NCI-H2196 treated with DMSO at 0.1 percent for 48 hours (cell line): ENCODE data around the gene SULT2B1.
"Not testable (repeated sequence)": the region's sequence is repeated elsewhere in the genome, so short reads cannot be mapped to it uniquely, and the experiment has no call there.

Experiments
- DNase-seq: peaks from one replicate; lab custom pipeline; 2025; ENCODE audit not compliant: unreplicated experiment; lab: John Stamatoyannopoulos, UW

The SULT2B1 gene

DNA sequence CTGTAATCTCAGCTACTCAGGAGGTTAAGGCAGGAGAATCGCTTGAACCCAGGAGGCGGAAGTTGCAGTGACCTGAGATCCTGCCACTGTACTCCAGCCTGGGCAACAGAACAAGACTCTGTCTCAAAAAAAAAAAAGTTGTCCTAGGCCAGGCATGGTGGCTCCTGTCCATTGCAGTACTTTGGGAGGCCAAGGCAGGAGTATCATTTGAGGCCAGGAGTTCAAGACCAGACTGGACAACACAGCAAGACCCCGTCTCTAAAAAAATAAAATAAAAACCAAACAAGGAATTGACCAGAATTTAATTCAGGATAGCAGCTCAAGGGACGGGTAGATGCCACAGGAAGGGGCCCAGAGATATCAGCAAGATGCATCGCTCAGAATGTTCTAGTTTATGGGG is 4.9 kb downstream of the SULT2B1 start:
- no peak for DNase-seq

DNA sequence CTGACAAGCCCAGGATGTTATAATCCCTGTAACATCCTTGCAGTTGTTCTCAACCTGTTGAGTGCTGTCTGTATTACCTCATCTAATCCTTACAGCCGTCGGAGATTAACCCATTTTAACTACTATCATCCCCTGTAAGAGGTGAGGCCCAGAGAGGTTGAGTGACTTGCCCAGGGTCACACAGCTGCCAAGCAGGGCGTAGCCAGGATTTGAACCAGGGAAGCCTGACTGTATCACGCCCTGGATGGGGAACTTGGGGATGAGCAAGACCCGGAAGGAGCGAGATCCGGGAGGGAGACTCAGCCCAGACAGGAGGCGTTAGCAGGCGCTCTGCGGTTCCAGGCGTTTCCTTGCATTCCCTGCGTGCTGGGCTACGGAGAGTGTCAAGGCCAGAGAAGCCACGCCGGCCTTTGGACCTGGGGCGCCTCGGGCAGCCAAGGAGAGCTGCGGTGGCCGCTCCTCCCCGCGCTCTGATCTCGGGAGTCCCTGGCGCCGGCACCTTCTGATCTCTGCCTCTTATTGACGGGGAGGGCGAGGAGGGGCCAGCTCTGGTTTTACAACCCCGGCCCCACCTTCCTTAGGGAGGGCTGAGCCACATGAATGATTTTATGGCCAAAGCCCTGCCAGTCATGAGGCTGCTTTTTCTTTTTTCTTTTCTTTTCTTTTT is 6.2 kb downstream of the SULT2B1 start:
- DNase-seq, result no peak

DNA sequence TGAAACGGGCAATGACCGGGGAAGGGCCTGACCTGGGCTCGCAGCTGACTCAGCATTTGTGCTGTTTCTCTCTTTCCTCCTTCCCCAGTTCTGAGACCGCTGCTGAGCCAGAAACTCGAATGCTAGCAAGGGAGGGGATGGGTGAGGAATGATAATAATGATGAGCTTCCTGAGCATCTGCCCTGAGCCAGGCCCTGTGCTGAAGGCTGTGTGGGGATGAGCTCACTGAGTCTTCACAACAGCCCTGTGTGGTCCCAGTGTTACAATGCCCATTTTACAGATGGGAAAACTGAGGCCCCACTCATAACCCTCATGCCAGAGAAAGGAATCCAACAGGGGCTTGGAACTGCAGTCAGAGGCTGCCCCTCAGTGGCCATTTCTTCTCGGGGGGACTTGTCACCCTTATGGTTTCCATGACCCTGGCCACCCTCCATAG is 8.1 kb downstream of the SULT2B1 start:
- no peak for DNase-seq

DNA sequence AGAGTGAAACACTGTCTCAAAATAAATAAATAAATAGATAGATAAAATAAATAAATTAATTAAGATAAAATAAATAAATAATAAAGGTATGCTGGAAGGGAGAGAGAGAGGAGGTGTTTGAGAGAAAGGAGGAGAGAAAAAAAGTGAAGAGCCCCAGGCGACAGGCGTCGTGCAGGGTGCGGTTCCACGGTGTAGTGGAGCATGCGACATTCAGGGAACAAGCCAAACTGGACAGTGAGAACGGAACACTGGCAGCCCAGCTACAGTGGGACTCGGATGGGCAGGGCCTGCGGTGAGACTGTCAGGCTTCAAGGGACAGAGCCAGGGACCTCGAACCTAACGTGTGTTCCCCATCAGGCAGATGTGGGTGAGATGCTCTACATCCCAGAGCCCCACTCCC is 9.4 kb downstream of the SULT2B1 start:
- DNase-seq, result no peak

DNA sequence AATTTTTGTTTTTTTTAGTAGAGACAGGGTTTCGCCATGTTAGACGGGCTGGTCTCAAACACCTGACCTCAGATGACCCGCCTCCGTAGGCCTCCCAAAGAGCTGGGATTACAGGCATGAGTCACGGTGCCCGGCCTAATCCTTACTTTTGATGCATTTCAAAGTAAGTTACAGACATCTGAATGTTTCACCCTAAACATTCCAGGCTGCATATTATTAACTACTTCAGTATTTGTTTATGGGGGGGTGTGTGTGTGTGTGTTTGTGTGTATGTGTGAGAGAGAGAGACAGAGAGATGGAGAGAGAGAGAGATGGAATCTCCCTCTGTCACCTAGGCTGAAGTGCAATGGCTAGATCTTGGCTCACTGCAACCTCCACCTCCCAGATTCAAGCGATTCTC is 13.1 kb downstream of the SULT2B1 start:
- DNase-seq, result no peak

DNA sequence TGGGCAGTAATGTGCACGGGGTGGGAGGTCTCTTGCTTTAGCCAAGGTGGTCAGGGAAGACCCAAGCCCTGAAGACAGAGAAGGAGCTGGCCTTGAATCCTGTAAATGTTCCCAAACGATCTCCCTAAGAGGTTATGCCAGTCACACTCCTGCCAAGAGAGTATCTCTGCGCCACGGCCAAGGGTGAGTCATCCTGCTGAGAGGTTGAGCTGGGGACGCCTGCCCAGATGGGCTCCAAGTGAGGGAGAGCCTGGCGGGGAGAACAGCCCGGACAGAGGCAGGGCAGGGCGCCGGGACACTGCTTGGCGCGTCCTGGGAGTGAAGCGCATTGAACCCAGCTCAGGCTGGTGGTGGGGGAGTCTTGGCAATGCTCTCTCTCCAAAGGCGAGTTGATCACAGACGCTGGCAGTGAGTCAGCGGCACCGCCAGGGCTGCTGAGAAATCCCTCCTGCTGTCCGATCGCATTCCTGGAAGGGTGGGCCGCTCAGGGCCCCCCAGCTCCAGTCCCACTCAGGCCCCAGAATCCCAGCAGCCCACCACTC is 16.4 kb downstream of the SULT2B1 start:
- DNase-seq, result peak; percentile 80

DNA sequence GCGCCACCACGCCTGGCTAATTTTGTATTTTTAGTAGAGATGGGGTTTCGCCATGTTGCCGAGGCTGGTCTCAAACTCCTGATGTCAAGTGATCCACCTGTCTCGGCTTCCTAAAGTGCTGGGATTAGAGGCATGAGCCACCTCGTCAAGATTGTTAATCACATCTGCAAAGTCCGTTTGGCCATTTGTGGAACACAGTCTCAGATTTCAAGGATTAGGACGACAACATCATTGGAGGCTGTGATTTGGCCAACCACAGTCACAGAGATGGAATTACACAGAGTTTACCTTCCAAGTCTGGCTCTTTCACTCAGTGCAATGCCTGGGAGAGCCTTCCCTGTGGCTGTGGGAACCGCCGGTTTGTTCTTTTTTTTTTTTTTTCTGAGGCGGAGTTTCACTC is 17.8 kb downstream of the SULT2B1 start:
- peak; percentile 46 for DNase-seq

DNA sequence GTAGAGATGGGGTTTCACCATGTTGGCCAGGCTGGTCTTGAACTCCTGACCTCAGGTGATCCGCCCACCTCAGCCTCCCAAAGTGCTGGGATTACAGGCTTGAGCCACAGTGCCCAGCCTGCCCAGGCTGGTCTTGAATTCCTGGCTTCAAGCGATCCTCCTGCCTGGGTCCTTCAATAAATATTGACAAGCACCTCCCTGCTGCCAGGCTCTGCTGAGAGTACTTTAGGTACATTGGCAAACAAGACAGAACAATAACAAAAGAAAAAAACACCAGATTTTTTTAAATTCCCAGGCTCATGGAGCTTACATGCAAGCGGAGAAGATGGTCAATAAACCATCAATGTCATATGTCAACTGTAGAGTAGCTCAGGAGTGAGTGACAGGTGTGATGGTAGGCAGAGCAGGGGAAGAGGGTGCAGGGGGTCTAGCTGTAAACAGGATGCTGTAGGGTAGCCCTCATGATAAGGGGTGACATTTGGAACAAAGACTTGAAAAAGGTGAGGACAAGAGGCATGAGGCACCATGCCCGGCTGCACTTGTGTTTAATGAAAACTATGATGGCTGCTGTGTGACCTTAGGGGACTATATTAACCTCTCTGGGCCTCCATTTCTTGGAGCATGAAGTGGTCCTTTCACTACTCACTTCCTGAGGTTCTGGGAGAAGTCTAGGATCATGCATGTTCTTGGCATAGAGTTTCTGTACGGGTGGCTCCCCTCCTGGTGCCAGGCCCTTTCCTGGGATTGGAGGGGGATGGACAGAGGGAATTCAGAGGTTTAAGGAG is 19.6 kb downstream of the SULT2B1 start:
- DNase-seq, result peak; percentile 53

DNA sequence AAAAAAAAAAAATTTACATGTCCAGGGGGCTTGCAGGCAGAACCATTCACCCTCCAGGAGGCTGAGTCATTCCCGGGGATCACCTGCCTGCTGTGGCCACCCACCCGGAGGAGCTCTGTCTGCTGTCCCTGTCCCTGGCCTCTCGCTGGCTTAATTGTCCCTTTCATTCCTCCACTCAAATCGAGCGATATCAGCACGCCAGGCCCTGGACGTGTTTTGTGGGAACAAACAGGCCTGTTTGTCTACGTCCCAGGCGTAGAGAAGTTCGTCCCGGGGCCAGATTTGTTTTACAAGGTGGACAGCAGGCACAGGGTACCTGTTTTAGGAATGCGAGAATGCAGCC is 21.2 kb downstream of the SULT2B1 start:
- no peak for DNase-seq

DNA sequence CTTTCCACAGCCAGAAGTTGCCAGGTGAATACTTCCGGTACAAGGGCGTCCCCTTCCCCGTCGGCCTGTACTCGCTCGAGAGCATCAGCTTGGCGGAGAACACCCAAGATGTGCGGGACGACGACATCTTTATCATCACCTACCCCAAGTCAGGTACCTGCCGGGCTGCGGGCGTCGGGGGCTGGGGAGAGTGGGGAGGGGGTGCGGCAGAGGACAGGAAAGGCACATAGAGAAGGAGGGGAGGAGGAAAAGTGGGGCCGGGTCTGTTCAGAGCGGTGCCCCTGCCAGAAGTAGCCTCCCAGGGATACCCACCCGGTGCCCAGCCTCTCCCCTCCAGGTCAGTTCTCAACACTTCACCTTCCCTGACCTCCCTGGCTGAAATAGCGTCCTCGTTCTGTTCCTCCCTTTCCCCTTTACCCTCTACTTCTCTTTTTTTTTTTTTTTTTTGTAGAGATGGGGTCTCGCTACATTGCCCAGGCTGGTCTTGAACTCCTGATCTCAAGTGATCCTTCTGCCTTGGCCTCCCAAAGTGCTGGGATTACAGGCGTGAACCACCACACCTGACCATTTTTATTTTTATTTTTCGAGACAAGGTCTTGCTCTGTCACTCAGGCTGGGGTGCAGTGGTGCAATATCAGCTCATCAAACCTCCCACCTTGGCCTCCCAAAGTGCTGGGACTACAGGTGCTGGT is 24.1 kb downstream of the SULT2B1 start:
- DNase-seq, result no peak

DNA sequence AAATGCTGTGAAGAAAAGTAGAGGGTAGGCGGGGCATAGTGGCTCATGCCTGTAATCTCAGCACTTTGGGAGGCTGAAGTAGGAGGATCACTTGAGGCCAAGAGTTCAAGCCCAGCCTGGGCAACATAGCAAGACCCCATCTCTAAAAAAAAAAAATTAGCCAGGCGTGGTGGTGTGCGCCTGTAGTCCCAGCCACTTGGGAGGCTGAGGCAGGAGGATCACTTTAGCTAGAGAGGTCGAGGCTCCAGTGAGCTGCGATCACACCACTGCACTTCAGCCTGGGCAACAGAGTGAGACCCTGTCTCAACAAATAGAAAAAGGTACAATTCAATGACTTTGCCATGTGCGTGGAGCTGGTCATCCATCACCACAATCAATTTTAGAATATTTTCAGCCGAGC is 25.9 kb downstream of the SULT2B1 start:
- not testable (repeated sequence) for DNase-seq

DNA sequence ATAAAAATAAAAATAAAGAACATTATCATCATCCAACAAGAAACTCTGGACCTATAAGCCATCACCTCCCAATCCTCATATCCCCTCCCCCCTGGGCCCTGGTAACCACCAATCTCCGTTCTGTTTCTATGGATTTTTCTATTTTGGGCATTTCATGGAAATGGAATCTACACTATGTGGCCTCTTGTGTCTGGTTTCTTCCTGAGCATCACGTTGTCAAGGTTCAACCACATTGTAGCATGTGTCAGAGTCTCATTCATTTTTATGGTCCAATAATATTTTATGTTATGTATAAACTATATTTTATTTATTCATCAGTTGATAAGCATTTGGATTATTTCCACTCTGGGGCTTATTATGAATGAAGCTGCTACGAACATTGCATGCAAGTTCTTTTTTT is 26.9 kb downstream of the SULT2B1 start:
- no peak for DNase-seq

DNA sequence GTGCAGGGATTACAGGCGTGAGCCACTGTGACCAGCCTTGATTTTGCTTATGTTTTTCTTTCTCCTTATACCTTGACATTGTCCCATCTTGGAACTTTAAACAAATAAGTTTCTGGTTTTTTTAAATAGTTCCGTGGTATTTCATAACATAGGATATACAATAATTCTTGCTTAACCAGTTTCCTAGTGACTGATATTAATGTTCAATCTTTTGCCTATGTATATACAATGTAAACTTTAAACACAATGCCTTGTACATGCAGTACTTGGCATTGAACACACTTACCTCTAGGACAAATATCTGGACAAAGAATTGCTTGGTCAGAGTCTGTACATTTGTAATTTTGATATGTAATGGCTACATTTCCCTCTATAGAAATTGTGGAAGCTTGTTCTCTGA is 30.2 kb downstream of the SULT2B1 start:
- DNase-seq, result no peak

DNA sequence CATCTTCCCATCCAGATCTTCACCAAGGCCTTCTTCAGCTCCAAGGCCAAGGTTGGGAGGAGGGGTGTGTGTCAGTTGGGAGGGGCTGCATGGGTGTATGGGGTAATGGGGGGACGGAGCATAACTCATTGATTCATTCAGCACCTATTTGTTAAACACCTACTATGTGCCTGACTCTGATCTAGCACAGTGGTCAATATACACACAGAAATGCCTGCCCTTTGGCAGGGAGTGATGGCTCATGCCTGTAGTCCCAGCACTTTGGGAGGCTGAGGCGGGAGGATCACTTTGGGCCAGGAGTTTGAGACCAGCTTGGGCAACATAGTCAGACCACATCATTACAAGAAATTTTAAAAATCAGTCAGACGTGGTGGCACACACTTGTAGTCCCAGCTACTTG is 35.4 kb downstream of the SULT2B1 start:
- DNase-seq, result no peak

DNA sequence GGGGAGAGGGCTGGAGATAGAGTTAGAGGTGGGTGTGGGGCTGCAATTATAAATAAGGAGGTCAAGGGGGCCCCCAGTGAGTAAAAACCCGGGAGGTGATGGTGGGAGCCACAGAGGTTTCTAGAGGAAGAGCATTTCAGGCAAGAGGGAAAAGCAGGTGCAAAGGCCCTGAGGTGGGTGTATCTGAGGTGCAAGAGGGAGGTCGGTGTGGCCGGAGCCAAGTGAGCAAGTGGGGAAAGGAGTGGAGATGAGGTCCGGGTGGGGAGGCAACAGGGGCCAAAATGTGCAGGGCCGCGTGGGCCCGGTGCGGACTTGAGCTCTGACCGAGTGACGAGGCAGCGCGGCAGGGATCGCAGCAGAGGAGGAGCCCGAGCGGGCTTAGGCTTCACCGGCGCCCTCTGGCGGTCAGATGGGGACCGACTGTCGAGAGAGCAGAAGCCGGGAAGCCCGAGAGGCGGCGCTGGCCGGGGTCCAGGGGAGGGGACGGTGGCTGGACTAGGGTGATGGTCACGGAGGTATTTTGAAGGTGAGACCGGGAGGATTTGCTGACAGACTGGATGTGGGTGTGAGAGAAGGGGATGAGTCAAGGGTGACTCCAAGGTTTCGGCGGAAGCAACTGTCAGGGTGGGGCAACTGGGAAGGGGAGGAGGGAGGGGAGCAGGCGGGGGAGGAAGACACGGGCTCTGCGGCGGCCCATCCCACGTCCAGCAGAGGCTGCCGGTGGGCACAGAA is 36.9 kb downstream of the SULT2B1 start:
- peak; percentile 70 for DNase-seq

DNA sequence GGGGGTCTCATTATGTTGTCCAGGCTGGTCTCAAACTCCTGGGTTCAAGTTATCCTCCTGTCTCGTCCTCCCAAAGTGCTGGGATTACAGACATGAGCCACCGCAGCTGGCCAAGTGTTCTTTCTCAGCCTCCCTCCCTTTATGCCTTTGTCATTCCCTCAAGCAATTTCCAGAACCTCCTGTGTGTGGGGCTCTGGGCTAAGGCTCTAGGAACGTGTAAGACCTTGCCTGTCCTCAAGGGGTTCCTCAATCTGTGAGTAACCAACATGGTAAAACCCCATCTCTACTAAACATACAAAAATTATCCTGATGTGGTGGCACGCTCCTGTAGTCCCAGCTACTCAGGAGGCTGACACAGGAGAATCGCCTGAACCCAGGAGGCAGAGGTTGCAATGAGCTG is 39.0 kb downstream of the SULT2B1 start:
- DNase-seq, result no peak

DNA sequence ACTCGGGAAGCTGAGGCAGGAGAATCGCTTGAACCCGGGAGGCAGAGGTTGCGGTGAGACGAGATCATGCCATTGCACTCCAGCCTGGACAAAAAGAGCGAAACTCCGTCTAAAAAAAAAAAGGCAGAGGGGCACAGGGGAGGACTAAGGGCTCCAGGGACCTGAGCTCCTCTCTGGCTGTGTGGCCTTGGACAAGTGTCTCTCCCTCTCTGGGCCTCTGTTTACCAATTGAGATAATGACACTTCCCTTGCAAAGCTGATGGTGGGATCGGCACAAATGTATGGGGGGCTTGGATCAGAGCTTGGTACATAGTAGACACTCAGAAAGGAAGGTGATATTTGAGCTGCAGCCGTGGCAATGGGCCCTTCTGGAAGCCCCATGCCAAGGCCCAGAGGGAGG is 43.2 kb downstream of the SULT2B1 start:
- DNase-seq, result no peak

DNA sequence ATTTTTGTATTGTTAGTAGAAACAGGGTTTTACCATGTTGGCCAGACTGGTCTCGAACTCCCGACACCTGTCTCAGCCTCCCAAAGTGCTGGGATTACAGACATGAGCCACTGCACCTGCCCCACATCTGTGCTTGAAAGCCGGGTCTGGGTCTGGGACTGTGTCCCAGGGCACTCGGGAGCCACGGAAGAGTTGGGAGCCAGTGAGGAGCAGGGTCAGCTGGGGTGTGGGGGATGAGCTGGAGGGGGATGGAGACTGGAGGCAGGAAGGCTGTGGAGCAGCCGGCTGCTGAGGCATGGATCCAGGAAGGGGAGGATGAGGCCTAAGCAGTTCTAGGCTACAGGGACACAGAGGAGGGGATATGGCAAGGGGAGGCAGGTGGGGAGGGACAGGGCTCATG is 43.9 kb downstream of the SULT2B1 start:
- DNase-seq, result no peak

DNA sequence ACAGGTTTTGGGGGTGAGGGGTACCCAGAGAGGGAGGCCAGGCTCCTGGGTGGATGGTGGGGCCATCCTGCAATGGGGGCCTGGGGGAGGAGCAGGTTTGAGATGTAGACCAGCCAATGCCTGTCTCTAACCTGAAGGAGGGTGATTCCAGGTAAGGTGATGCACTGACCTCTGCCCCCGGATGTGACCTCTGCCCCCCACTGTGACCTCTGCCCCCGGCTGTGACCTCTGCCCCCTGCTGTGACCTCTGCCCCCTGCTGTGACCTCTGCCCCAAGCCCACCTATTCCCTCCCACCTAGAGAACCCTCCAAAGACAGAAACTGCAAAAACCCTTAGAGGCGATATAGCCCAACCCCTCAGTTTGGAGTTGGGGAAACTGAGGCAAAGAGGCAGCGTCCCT is 44.3 kb downstream of the SULT2B1 start:
- DNase-seq, result no peak

DNA sequence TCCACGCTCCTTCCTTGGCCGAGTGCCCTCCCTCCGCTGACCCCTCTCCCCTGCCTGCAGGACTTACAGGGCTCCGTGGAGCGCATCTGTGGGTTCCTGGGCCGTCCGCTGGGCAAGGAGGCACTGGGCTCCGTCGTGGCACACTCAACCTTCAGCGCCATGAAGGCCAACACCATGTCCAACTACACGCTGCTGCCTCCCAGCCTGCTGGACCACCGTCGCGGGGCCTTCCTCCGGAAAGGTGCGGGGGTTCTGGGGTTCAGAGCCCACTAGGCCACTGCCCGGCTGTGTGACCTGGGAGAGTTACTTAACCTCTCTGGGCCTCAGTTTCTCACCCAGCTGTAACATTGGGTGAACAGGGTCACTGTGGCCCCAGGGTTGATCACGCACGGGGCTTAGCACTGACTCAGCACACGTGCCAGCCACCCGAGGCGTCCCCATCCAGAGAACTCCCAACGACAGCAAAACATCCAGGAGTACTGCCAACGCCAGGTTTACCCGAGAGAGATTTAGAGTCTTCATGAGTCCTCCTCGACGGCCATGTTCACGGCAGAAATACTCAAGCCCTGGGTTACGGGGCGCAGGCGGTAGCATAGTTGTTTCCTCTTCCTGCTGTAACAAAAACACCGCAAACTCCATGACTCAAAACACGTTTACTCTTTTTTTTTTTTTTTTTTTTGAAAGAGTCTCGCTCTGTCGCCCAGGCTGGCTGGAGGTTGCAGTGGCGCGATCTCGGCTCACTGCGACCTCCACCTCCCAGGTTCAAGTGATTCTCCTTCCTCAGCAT is 44.9 kb downstream of the SULT2B1 start:
- no peak for DNase-seq
